Endothelial cell of umbilical vein (primary cell): Measurements from ENCODE around the gene LTBP1. TPM values are rescaled to one million over a fixed set of nuclear protein-coding genes. Genes with fewer than 3 reads are reported as not detected.

ENCODE experiments used
- BruUV-seq: library from RNA; stranded (reverse); fragments of 400-500 nt; replicated peaks from 2 replicates; lab custom pipeline; 2021; lab: Mats Ljungman, UMichigan
- CTCF ChIA-PET: fragments of 300-600, 350-600 bp; sonication (Branson Sonifier 250); formaldehyde crosslinking; loops from one replicate; lab custom pipeline; 2021; ENCODE audit warnings: antibody characterized with exemption, inconsistent platforms; lab: Charles Lee
- POLR2A ChIA-PET: fragments of 300-600, 350-600 bp; sonication (Branson Sonifier 250); formaldehyde crosslinking; loops from one replicate; lab custom pipeline; 2021; ENCODE audit warnings: antibody characterized with exemption, inconsistent platforms; lab: Charles Lee
- DNase-seq: peaks from one replicate; pipeline ENCODE4 v3.0.0-alpha.2; 2011; ENCODE audit warnings: low read depth, low spot score
- FAIRE-seq: peaks from 2 replicates; lab custom pipeline; 2011; peaks lifted over from hg19 to GRCh38; lab: Jason Lieb, UNC
- H2AFZ ChIP-seq: 2 replicates; pipeline ENCODE4 v1.6.0; 2012; ENCODE audit warnings: low read depth, low read length, control low read depth, inconsistent platforms
- H3K27ac ChIP-seq: 2 replicates; pipeline ENCODE4 v1.5.1; 2011; ENCODE audit warnings: low read depth, mild to moderate bottlenecking, control low read depth, low read length, moderate library complexity; ENCODE audit not compliant: insufficient read depth
- H3K27me3 ChIP-seq, 2 experiments: 2 replicates each; pipeline versions ENCODE4 v1.6.0 to v1.6.1; 2011; ENCODE audit warnings: low read length in 2 of 2, mixed read lengths in 1 of 2; ENCODE audit not compliant: control insufficient read depth in 2 of 2, insufficient read depth in 2 of 2
- H3K36me3 ChIP-seq, 2 experiments: 2 replicates in 1 of 2; 3 replicates in 1 of 2; pipeline ENCODE4 v1.5.1; 2011; ENCODE audit warnings: low read length in 2 of 2, mild to moderate bottlenecking in 1 of 2, moderate library complexity in 1 of 2; ENCODE audit not compliant: control insufficient read depth in 2 of 2, insufficient read depth in 2 of 2; ENCODE audit errors: extremely low read depth in 1 of 2
- H3K4me1 ChIP-seq: 3 replicates; pipeline ENCODE4 v1.5.1; 2011; ENCODE audit warnings: mild to moderate bottlenecking, low read length; ENCODE audit not compliant: control insufficient read depth, insufficient read depth; ENCODE audit errors: extremely low read depth
- H3K4me2 ChIP-seq: 2 replicates; pipeline ENCODE4 v1.6.1; 2011; ENCODE audit warnings: low read length, control low read depth, mixed read lengths; ENCODE audit not compliant: insufficient read depth
- H3K4me3 ChIP-seq, 3 experiments: fragments of 200-600 bp in 1 of 3; sonication (generic), shearing (Covaris generic) in 1 of 3; replicated peaks in 1 of 3; 2 replicates each; pipeline ENCODE4 v1.5.1; 2011 to 2016; ENCODE audit warnings: control low read depth in 3 of 3, low read length in 3 of 3, mild to moderate bottlenecking in 2 of 3, inconsistent platforms in 1 of 3, low read depth in 1 of 3, moderate library complexity in 1 of 3; ENCODE audit not compliant: insufficient read depth in 1 of 3
- H3K79me2 ChIP-seq: 2 replicates; pipeline ENCODE4 v1.6.0; 2012; ENCODE audit warnings: low read length, inconsistent platforms; ENCODE audit not compliant: control insufficient read depth, insufficient read depth
- H3K9ac ChIP-seq: replicated peaks from 2 replicates; pipeline ENCODE3; 2011; ENCODE audit warnings: low read length, control low read depth; ENCODE audit not compliant: insufficient read depth; ENCODE audit errors: extremely low read depth
- H3K9me1 ChIP-seq: replicated peaks from 3 replicates; pipeline ENCODE4 v1.6.0; 2011; ENCODE audit warnings: mild to moderate bottlenecking, low read length; ENCODE audit not compliant: control insufficient read depth, insufficient read depth; ENCODE audit errors: extremely low read depth
- H3K9me3 ChIP-seq: replicated peaks from 2 replicates; pipeline ENCODE4 v1.5.1; 2012; ENCODE audit warnings: low read length, inconsistent platforms; ENCODE audit not compliant: control insufficient read depth, insufficient read depth
- H4K20me1 ChIP-seq: replicated peaks from 2 replicates; pipeline ENCODE3; 2011; ENCODE audit warnings: mild to moderate bottlenecking, low read length; ENCODE audit not compliant: control insufficient read depth, insufficient read depth; ENCODE audit errors: extremely low read depth
- CTCF ChIP-seq, 2 donors: IDR thresholded peaks; 1 replicate in 1 of 2; 2 replicates in 1 of 2; pipeline ENCODE4 v1.5.1; 2011; ENCODE audit warnings: low read length in 2 of 2, mild to moderate bottlenecking in 2 of 2, moderate library complexity in 2 of 2, control low read depth in 1 of 2, inconsistent platforms in 1 of 2, low read depth in 1 of 2; ENCODE audit not compliant: insufficient read depth in 1 of 2; ENCODE audit errors: extremely low read depth in 1 of 2
- EZH2 ChIP-seq: IDR thresholded peaks from 2 replicates; pipeline ENCODE4 v1.6.1; 2012; ENCODE audit warnings: borderline replicate concordance, low read depth, mild to moderate bottlenecking, moderate library complexity, low read length, inconsistent platforms; ENCODE audit not compliant: severe bottlenecking
- FOS ChIP-seq: IDR thresholded peaks from 2 replicates; pipeline ENCODE4 v1.6.1; 2011; ENCODE audit warnings: mild to moderate bottlenecking, low read length, moderate library complexity, borderline replicate concordance; ENCODE audit not compliant: insufficient read depth
- GATA2 ChIP-seq: IDR thresholded peaks from 2 replicates; pipeline ENCODE4 v1.7.0; 2011; ENCODE audit warnings: low read depth, mild to moderate bottlenecking, moderate library complexity, mixed read lengths, low read length; ENCODE audit not compliant: insufficient read length, insufficient read depth
- JUN ChIP-seq: IDR thresholded peaks from 2 replicates; pipeline ENCODE4 v1.6.1; 2011; ENCODE audit warnings: borderline replicate concordance, low read depth; ENCODE audit not compliant: insufficient read length, insufficient read depth
- MAX ChIP-seq: IDR thresholded peaks from 2 replicates; pipeline ENCODE4 v1.6.1; 2011; ENCODE audit not compliant: insufficient read depth, insufficient read length
- MYC ChIP-seq: IDR thresholded peaks from one replicate; pipeline ENCODE4 v1.6.1; 2011; ENCODE audit warnings: mild to moderate bottlenecking, low read depth, low read length
- POLR2A ChIP-seq: IDR thresholded peaks from 2 replicates; pipeline ENCODE4 v1.6.1; 2012; ENCODE audit warnings: low read depth, mild to moderate bottlenecking, control low read depth, low read length
- POLR2AphosphoS5 ChIP-seq: IDR thresholded peaks from 2 replicates; pipeline ENCODE4 v1.6.1; 2012; ENCODE audit warnings: low read depth, mild to moderate bottlenecking, control low read depth, low read length, moderate library complexity; ENCODE audit not compliant: insufficient read depth
- dilution Hi-C: fragments of 300-500 bp; cut with MboI; formaldehyde crosslinking; loops from one replicate; pipeline ENCODE4 v1.15.0; 2019; ENCODE audit warnings: low sequenced_read_pairs; ENCODE audit not compliant: extremely low pct_ligation_motif_present
- intact Hi-C: fragments of 100-400 bp; cut with micrococcal nuclease; formaldehyde crosslinking; loops from one replicate; pipeline ENCODE4 v1.10.0; 2022
- polyA plus RNA-seq, 4 experiments: library from polyadenylated mRNA; depleted of rRNA in 3 of 4; stranded (reverse) in 3 of 4; unstranded in 1 of 4; fragments of >200 nt; gene quantifications; 2 replicates each; pipeline versions ENCODE4 v1.2.1 to v1.2.3, GENCODE V29; 2011 to 2012; ENCODE audit warnings: missing spikeins in 1 of 4
- total RNA-seq: library from RNA; stranded (reverse); gene quantifications from 2 replicates; pipeline ENCODE4 v1.2.3, GENCODE V29; 2021

LTBP1 gene
- total and polyA plus RNA-seq, 2 donors (not counting 3 experiments of a cell fraction or from before 2014, with no cell fraction given) = 57.4 to 68.2 TPM

- BruUV-seq = no TSS peak
- no peaks in the 10 kb centered on the region for H3K79me2 ChIP-seq
- ChIA-PET POLR2A (no interaction called here), CTCF (no interaction called here)
- dilution Hi-C loops = no loop called here
- no peak overlapping the region for H2AFZ ChIP-seq
- no peaks in the 10 kb centered on the region for H4K20me1 ChIP-seq
- TF ChIP-seq GATA2 = no peak
- TF ChIP-seq MYC = no peak
- no peak for TF ChIP-seq JUN
- no peak for TF ChIP-seq POLR2A
- TF ChIP-seq MAX = no peak
- TF ChIP-seq POLR2AphosphoS5 = no peak
- TF ChIP-seq EZH2 = no peak
- no peak for TF ChIP-seq CTCF (IDR thresholded peaks at IDR 0.05; ENCODE audit: extremely low read depth in 1 of 2, insufficient read depth in 1 of 2, low read depth in 1 of 2, low read length in 2 of 2)
- no peak for TF ChIP-seq FOS
- H3K9ac ChIP-seq = no peak overlapping the region
- no peak for DNase-seq
- no peaks in the 10 kb centered on the region for H3K27me3 ChIP-seq
- peaks cover 0 to 3% of the 10 kb centered on the region in 2 experiments for H3K36me3 ChIP-seq
- no peak for FAIRE-seq
- no peak overlapping the region for H3K4me2 ChIP-seq
- H3K27ac ChIP-seq = no peak overlapping the region
- H3K9me1 ChIP-seq = no peaks in the 10 kb centered on the region
- H3K4me3 ChIP-seq = no peak overlapping the region
- H3K4me1 ChIP-seq = peaks cover 18% of the 10 kb centered on the region
- intact Hi-C loops = no loop called here
- H3K9me3 ChIP-seq = no peaks in the 10 kb centered on the region
Observed at GRCh38 chr2:33246432-33246831, 299.7 kb downstream of the LTBP1 start.
